NCI-H526 (cell line): ENCODE measurements around the gene TCAP.
A peak's percentile ranks its signal among the peaks of the same experiment; 100 is the strongest.

Experiments
- DNase-seq, 2 experiments: peaks; one replicate each; lab custom pipeline; 2025; lab: John Stamatoyannopoulos, UW

Gene TCAP

DNA sequence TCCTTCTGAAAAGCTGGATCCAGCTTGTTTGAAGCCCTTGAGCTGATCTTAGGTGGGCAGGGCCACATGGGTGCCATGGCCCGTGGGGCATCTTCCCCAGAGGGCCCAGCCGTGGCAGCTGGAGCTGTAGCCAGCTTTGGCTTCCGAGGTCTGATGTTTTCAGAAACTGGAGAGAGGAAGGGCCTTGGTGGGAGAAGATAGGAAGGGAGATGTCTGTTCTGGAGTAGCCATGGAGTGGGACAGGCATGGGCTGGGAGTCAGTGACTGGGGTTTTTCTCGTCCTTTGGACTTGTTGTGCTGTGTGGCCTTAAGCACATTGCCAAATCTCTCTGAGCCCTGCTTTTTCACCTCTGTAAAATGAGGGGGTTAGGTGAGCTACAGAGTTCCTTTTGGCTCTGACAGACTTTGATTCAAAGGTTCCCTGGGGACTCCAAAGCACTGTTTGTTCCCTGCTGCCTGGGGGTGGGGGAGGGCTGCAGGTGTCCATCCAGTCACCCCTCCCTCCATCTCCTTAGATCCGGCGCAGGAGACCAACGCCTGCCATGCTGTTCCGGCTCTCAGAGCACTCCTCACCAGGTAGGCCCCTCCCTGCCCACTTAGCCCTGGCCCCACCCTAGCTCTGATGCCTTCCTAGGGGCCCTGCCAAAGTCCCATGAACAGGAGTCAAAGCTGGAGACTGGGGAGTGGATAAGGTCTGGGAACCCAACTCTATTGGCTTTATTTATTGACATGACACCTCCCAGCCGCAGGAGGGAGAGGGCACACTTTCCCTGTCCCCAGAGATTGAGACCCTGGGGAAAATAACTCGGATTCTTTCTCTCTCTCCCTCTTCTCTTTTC is 36.3 kb upstream of the TCAP start:
- DNase-seq, result peak; percentile 34 to 70

DNA sequence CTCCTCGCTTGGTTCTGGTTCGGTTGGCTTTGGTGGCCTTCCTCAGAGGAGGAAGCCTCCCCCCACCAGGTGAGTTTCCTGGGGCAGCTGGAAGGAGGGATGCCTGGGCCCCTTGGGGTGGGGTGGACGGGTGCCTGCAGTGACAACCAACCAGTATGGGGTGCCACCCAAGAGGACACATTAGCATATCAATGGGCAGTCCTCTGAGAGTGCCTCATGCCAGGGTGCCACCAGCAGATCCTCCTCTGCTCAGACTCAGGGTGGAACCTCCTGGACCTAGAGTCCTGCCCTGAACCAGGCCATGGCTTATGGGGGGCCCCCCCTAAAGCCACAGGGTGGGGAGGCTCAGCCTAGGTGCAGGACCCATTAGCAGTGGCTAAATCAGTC is 35.7 kb upstream of the TCAP start:
- DNase-seq, result no peak

DNA sequence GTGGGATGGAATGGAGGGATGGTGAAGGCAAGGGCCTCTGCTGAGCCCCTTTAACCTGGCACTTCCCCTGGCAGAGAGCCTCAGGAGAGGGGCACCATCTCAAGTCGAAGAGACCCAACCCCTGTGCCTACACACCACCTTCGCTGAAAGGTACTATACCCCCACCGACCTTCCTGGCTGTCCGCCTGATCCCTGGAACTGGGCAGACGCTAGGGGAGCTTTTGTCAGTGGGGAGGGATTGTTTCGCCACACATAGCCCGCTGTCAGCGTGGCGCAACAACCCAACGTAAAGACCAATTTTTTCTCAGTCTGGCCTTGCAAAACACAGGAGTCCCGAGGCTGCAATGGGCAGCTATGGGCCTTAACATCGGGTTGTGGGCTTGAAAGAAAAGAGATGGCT is 35.3 kb upstream of the TCAP start:
- DNase-seq, result no peak

DNA sequence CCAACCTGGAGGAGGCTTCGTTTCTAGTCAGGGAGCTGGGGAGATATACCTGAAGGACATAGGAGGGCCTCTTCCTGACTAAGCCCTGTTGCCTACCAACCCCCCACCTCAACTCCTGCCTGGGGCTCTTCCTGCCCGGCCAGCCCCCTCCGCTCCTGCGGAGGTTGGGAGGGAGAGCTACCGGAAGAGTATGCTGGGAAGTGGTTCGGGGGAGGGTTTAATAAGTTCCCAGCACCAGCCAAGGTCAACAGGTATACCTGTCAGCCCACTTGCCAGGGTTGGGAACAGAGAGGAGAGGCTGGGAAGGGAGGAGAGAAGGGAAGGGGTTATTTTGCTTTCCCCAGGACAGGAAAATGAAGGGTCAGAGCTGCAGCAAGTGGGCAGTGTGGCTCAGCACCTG is 33.7 kb upstream of the TCAP start:
- DNase-seq, result peak in 1 of 2 experiments; percentile 16

DNA sequence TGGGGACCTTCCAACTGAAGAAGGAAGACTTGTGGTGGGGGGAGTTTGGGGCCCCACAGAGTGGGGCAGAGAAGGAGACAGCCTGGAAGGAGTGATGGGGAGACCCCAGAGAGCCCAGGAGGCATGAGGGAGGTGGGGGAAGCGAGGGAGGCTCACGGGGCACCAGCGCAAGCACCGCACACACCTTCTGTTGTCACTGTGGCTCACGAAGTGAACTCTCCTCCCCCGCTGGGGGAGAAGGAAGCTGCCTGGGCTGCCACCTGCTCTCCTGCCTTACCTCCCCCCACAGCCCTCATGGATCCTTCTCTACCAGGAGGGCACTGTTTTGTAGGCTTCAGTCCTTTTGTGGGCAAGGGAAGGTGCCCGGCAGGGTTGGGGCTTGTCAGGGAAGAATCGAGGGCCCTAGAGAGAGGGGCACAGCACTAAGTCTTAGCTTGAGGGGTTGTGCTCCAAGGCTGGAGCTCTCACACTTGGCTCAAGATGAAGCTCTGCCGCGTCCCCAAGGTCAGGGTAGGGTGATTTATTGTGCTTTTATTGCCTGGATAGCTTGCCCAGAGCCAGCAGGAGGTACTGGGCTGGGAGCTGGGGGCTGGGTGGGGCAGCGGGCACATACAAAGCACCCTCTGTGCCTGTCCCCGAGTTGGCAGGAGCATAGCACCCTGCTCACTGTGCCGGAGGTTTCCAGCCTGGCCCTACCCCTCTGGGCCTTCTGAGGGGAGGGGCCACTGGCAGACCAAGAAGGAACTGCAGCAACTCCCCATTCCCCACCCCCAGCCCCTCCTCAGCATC is 32.8 kb upstream of the TCAP start:
- peak in 1 of 2 experiments; percentile 24 for DNase-seq

DNA sequence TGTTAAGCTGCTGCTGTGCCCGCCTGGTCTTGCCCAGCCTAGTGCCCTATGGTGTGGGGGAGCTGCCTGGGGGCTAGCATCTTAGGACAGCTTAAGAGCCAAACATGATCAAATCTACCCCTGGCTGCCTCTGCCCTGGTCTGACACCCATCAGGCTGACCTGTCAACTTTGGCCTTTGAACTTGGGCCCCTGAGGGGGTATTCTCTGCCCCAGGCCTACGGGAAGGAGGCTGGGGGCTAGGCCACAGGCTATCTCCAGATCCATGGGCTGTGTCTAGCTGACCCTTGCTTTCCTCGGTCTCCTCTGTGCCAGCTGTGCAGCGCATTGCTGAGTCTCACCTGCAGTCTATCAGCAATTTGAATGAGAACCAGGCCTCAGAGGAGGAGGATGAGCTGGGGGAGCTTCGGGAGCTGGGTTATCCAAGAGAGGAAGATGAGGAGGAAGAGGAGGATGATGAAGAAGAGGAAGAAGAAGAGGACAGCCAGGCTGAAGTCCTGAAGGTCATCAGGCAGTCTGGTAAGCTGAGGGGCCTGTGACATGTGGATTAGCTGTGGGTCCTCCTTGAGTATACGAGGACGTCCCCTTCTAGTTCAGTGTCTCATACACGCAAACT is 31.5 kb upstream of the TCAP start:
- no peak for DNase-seq

DNA sequence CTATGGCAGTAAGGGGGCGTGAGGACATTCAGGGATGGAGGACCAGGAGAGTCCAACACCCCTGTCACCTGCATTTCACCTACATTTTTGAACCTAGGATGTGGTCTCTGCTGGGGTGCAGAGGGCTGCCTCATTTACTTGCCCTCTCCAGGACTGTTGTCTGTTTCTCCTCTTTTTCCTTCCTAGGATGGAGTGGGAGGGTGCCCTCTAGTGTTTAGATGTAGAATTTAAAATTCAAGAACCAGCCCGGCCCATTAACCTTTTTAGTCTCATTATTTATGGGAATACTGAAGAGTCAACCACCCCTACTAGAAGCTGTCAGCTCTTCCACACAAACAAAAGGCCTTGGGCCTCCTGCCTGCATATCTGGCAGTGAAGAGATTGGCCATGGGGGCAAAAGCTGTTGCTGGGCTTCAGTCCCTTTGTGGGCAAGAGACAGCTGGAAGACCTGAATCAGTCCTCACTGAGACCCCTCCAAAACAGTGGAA is 30.7 kb upstream of the TCAP start:
- peak; percentile 19 to 51 for DNase-seq

DNA sequence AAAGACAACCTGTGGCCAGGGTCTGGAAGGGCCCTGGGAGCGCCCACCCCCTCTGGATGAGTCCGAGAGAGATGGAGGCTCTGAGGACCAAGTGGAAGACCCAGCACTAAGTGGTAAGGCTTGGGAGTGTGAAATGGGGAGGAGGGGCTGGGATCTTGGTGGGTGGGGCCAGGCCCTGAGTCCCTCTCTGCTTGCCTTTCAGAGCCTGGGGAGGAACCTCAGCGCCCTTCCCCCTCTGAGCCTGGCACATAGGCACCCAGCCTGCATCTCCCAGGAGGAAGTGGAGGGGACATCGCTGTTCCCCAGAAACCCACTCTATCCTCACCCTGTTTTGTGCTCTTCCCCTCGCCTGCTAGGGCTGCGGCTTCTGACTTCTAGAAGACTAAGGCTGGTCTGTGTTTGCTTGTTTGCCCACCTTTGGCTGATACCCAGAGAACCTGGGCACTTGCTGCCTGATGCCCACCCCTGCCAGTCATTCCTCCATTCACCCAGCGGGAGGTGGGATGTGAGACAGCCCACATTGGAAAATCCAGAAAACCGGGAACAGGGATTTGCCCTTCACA is 29.5 kb upstream of the TCAP start:
- no peak for DNase-seq

DNA sequence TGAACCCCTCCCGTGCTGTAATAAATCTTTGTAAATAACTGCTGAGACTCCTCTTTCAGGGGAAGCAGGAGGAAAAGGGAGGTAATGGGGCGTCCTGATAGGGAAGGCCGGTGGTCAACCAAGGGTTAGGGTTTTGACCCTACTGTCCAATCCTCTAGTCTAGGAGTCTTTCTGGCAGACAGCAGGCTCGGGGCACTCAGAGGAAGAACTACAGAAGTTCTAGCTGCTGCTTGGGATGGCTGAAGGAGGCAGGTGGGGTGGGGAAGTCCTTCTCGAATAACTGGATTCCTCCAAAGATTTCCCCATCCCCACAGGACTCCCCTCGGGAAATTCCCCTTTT is 28.6 kb upstream of the TCAP start:
- DNase-seq, result no peak

DNA sequence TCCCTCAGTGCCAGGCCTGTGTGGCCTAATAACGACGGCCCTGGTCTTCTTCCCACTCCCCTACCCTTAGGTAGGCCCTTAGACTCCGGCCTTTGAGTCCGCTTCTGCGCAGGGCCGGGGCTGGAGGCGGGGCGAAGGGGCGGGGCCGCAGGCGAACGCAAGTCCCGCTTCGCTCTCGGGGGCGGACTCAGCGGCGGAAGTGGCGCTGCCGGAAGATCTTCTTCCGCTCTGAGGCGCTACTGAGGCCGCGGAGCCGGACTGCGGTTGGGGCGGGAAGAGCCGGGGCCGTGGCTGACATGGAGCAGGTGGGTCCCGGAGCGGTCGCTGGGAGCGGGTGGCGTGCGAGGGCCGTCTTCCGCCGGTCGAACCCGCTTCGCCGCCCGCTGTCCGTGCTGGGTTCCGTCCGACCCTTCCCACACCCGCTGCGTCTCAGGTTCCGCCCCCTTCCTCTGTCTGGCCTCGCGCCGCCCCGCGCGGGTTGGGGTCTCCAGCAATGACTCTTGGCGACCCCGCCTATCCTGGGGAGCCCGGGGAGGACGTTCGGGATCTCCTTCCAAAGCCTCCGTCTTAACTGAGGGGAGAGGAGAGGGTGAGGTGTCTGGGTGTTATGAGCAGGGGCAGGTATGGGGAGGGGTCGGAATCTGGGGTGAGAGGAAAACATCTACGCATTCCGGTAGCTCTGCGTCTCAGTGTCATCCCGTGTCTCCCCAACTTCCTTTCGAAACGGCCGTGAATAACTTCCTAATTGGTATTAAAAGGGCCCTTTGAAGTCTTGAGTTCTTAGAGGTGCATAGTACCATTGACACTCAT is 28.0 kb upstream of the TCAP start, which contains the start of gene STARD3:
Gene STARD3, plus strand, starts transcription at position 218 of the 810 bp plus-strand sequence. CDS start 16,388 bp downstream, outside the sequence.
- DNase-seq, result peak; percentile 44 to 93

DNA sequence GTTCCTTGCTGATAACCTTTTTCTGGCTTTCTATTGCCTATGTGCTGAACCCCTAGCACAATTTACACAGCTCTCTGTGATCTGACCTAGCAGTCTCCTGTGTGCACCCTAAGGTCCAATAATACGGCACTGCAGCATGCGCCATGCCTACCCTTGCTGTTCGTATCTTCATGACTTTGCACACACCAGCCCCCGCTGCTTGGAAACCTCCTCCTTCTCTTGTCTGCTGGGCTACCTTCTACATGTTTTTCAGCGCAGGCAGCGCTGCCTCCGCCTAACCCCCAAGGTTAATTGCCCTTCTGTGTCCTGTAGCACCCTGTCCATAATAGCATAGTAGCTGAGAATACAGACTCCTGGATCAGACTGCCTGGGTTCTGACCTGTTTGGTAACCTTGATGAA is 26.8 kb upstream of the TCAP start:
- DNase-seq, result no peak

DNA sequence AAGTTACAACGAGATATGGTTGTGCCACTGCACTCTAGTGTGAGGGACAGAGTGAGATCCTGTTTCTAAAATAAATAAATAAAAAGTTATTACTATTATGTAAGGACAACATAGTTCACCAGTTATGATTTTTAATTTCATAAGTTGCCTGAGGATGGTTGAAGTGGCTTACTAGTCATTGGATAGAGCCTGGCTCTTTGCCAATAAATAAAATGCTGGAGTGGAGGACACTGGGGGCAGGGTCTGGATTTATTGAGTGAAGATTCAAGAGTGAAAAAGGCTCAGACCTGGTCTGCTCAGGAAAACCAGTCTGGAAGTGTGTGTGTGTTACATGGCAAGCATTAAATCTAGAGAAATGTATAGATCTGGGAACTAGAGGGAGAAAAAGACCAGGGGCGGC is 26.1 kb upstream of the TCAP start:
- DNase-seq, result no peak

DNA sequence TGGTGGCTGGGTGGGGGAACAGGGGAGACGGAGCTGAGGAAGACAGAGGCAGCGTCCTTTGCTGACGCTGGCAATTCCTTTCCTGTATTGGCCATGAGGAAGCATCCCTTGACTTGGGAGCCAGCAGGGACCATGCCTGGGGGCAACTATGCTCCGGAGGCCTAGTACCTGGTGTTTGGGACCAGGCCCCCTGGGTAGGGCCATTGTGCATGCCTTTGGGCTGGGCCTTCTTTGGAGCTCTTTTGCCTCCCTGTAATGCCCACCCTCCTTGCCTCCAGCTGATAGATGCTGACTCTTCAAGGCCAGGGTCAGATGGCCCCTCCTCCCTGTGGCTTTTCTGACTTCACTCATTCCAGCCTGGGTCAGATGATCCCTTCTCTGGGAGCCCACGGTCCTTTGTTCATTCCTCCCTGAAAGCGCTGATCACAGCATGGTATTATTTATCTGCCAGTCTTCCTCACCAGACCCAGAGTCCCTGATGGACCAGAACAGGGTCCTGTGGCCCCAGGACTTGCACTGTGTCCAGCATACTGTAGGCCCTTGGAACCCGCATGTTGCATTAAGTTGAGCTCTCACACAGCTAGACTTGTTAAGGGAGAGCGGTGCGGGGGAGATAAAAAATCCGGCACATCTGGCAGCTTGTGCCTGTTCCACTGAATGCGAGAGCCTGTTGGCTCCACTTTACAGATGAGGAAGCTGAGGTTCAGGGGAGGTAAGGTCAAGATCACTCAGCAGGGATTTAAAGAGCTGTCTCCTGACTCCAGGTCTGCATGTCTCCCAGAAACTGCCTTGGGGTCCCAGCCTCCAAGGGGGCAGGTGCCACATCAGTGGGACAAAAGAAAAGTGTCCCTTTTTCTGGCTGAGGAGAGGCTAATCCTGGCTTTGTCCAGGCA is 25.3 kb upstream of the TCAP start:
- no peak for DNase-seq

DNA sequence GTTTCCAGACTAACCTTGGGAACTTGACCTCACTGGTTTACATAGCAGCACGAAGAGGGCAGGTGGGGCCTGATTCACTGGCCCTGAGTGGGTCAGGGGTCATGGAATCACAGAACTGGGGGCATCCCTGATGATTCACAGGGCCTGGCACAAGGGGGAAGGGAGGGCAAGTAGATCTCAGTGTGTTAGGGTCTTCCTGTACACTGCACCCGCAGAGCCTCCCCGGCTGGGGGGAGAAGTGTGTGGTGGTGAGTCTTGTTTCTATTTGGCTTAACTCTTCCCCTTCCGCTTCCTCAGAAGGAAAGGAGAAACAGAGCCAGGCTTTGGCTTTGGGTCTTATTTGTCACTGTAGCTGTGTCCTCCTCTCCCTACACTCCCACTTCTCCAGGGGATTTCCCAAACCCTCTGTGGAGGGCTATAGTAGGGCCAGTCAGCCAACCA is 24.5 kb upstream of the TCAP start:
- DNase-seq, result no peak

DNA sequence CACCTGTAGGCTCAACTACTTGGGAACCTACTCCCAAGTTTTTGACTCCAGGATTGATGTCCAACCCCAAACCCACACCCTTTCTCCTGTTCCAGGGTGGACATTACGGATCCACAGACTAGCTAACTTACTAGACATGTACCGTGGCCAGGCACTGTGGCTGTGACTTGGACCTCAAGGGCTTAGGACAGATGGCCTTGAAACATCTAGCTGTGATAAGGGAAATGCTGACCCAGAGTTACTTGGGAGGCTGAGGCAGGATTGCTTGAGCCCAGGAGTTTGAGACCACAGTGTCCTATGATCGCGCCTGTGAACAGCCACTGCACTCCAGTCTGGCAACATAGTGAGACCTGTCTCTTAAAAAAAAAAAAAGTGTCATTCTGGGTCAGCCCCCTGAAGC is 24.1 kb upstream of the TCAP start:
- no peak for DNase-seq

DNA sequence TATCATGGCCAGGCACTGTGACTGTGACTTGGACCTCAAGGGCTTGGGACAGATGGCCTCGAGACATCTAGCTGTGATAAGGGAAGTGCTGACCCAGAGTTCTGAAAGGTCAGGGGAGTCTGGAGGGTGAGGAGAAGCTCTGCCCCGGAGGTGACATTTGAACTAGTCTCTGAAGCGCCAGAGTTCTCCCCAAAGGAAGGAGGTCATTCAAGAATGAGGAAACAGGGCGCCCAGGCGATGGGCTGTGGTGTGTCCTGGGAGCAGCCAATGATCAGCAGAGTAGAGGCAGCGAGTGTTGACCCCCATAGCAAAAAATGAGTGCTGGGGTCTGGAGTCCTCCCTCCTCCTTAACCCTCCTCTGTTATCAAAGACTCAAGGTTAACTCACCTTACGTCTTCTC is 23.3 kb upstream of the TCAP start:
- no peak for DNase-seq

DNA sequence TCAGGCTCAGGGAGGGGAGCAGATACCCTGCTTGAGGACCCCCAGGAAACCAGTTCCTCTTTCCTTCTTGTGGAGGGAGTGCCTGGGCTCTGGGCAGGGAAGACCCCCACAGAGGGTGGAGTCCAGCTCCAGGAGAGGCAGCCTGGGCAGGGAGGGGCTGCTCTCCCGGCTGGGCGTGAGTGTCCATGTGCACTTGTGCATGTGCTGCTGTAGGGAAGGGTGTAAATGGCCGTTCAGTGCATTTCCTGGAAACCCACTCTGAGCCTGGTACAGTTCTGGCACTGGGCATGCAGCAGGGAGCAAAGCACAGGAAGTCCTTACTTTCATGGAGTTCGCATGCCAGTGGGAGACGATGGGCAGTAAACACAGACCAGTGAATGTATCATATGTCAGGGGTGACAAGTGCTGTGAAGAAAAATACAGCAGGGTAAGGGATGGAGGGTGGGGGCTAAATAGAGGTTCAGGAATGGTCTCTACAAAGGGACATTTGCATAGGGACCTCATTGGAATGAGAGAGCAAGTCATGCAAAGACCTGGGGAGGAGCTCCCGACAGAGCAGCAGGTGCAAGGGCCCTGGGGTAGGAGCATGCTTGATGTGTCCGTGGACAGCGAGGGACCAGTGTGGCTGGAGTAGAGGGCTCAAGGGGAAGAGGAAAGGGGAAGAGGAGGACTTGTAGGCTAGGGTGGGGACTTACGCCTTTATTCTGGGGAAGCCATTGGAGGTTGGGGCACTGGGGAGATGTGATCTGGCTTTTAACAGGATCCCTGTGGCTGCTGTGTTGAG is 22.7 kb upstream of the TCAP start:
- no peak for DNase-seq

DNA sequence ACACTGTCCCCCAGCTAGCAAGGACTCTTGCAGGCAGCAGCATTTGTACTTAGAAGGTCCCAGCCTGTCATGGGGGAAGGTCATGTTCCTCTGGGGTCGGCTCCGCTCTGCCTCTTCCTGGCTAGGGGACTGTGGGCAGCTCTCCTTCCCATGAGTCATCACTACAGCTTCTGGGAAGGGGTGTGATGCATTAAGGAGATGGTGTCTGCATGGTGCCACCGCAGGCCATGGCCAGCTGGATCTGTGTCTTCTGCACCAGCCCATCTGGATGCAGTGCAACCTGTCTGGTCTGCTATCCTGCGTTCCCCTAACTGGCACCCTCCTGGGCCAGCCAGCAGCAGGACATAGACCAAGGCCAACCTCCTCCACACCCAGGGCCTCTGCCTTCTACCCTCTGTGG is 21.9 kb upstream of the TCAP start:
- no peak for DNase-seq

DNA sequence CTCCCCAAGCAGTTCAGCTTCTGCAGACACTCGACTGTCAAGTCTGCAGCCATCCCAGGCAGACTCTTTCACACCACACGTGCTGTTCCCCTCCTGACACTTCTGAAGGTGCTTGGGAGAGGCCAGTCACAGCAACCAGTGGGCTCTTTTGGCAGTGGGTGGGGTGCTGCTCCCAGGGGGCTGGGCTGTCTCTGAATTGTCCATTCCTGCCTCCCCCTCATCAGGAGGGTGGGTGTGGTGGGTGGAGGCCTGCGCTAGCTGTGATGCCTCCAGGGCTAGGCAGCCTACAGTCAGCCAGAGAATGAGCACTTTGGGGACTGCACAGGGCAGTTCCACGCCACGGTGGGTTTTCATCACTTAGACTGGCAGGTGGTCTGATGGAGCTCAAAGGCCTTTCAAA is 17.9 kb upstream of the TCAP start:
- DNase-seq, result no peak
